DOHH2 (cell line): Measurements from ENCODE around the gene JARID2.

Source experiments
- H3F3A ChIP-seq: fragments of 200-600 bp; sonication (generic), shearing (Covaris generic); 2 replicates; pipeline ENCODE4 v1.6.0; 2016; ENCODE audit warnings: antibody characterized with exemption, mild to moderate bottlenecking; ENCODE audit not compliant: control insufficient read depth, insufficient read depth
- H3K27ac ChIP-seq: fragments of 200-600 bp; sonication (generic); 2 replicates; pipeline ENCODE4 v1.5.1; 2014; ENCODE audit warnings: low read depth, mild to moderate bottlenecking, low read length, moderate library complexity
- H3K27me3 ChIP-seq: fragments of 200-600 bp; sonication (generic); 2 replicates; pipeline ENCODE4 v1.6.1; 2014; ENCODE audit warnings: mild to moderate bottlenecking, low read length, mixed read lengths; ENCODE audit not compliant: control insufficient read depth
- H3K36me3 ChIP-seq: fragments of 200-600 bp; sonication (generic); 2 replicates; pipeline ENCODE4 v1.6.1; 2014; ENCODE audit warnings: mild to moderate bottlenecking, low read length, moderate library complexity, mixed read lengths; ENCODE audit not compliant: control insufficient read depth
- H3K4me1 ChIP-seq: fragments of 200-600 bp; sonication (generic); 2 replicates; pipeline ENCODE4 v1.6.1; 2014; ENCODE audit warnings: mild to moderate bottlenecking, low read length, mixed read lengths; ENCODE audit not compliant: control insufficient read depth
- H3K4me2 ChIP-seq: fragments of 200-600 bp; sonication (generic); 2 replicates; pipeline ENCODE4 v1.6.0; 2014; ENCODE audit warnings: mild to moderate bottlenecking, low read length, moderate library complexity
- H3K4me3 ChIP-seq: fragments of 200-600 bp; sonication (generic); 2 replicates; pipeline ENCODE4 v1.5.1; 2014; ENCODE audit warnings: mild to moderate bottlenecking, low read length, mixed read lengths
- H3K79me2 ChIP-seq: fragments of 200-600 bp; sonication (generic); 2 replicates; pipeline ENCODE4 v1.6.1; 2014; ENCODE audit warnings: mild to moderate bottlenecking, low read length, mixed read lengths; ENCODE audit not compliant: control insufficient read depth
- H3K9me2 ChIP-seq: fragments of 200-600 bp; sonication (generic); replicated peaks from 2 replicates; pipeline ENCODE4 v1.6.1; 2014; ENCODE audit warnings: mild to moderate bottlenecking, low read length, mixed read lengths; ENCODE audit not compliant: control insufficient read depth
- H3K9me3 ChIP-seq: fragments of 200-600 bp; sonication (generic); 2 replicates; pipeline ENCODE4 v1.6.1; 2014; ENCODE audit warnings: antibody characterized with exemption, low read length, mixed read lengths; ENCODE audit not compliant: control insufficient read depth, insufficient read depth
- H4K20me1 ChIP-seq: fragments of 200-600 bp; sonication (generic); 2 replicates; pipeline ENCODE4 v1.6.0; 2014; ENCODE audit warnings: low read depth, mild to moderate bottlenecking, antibody characterized with exemption, low read length, moderate library complexity; ENCODE audit not compliant: control insufficient read depth, insufficient read depth
- EZH2phosphoT487 ChIP-seq: fragments of 200-600 bp; sonication (generic); IDR thresholded peaks from 2 replicates; pipeline ENCODE4 v1.6.1; 2017; ENCODE audit warnings: borderline replicate concordance, mild to moderate bottlenecking, antibody characterized with exemption, low read length, moderate library complexity, mixed read lengths
- TF ChIP-seq, protein P1 (sequence below): fragments of 200-600 bp; sonication (generic); IDR thresholded peaks from one replicate; pipeline ENCODE4 v1.5.1; 2014; ENCODE audit warnings: antibody characterized with exemption, mild to moderate bottlenecking, low read depth, low read length; ENCODE audit not compliant: poor library complexity, severe bottlenecking

Gene JARID2

DNA sequence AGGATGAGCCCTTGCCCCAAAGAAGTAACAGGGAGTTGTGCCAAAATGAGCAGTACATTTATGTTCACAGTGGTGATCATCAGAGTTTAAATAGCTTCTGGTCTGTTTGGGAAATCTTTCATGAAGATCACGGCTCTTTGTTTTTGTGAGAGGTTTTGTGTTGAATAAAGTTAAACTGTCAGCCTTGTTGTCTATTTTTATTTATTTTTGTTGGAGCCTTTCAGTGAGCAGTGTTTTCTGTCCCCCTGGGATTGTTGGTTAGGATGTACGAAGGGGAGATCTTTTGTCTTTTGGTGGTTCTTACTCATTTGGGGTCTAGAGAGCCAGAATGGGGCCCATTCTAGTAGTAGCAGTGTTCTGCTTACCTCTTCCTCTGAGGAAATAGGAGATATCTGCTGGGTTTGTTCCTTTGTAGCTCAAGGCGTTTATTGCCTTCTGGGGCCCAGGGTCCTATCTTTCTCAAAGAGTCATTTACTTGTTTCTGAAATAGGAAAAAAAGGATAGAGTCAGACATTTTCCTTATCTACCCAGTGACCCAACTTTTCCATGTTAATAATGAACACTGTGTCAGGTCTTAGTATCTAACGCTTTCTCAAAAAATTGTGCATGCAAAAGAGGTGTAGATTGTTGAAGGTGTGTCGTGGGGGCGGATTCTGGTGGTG lies 157.4 kb downstream of the JARID2 start:
- H4K20me1 ChIP-seq: no peaks in the 10 kb centered on the region; the same call in 1 of the 2 replicates
- H3K27ac ChIP-seq: no peak overlapping the region
- no peaks in the 10 kb centered on the region for H3K27me3 ChIP-seq
- H3K9me2 ChIP-seq: no peaks in the 10 kb centered on the region
- no peaks in the 10 kb centered on the region for H3K9me3 ChIP-seq
- no peaks in the 10 kb centered on the region for H3K36me3 ChIP-seq
- H3K79me2 ChIP-seq: peaks cover 7% of the 10 kb centered on the region; the same call in 1 of the 2 replicates
- H3K4me2 ChIP-seq: no peak overlapping the region
- peaks cover 11% of the 10 kb centered on the region for H3K4me1 ChIP-seq
- no peak overlapping the region for H3K4me3 ChIP-seq
- TF ChIP-seq EZH2phosphoT487: no peak
- TF ChIP-seq, protein P1, sequence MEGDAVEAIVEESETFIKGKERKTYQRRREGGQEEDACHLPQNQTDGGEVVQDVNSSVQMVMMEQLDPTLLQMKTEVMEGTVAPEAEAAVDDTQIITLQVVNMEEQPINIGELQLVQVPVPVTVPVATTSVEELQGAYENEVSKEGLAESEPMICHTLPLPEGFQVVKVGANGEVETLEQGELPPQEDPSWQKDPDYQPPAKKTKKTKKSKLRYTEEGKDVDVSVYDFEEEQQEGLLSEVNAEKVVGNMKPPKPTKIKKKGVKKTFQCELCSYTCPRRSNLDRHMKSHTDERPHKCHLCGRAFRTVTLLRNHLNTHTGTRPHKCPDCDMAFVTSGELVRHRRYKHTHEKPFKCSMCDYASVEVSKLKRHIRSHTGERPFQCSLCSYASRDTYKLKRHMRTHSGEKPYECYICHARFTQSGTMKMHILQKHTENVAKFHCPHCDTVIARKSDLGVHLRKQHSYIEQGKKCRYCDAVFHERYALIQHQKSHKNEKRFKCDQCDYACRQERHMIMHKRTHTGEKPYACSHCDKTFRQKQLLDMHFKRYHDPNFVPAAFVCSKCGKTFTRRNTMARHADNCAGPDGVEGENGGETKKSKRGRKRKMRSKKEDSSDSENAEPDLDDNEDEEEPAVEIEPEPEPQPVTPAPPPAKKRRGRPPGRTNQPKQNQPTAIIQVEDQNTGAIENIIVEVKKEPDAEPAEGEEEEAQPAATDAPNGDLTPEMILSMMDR: no peak
- no peaks in the 10 kb centered on the region for H3F3A ChIP-seq

DNA sequence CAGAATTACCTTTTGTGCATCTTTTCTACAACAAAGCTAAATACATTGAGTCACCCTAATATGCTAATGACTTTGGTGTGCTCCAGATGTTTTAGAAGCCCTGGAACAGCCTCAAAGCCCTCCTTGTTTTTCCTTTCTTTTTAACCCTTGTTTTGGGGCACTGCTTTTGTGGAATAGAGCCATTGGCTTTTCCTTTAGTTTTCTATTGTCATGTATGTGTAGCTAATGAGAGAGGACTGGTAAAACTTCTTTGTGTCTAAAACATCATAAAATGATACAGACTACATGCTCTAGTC lies 158.8 kb downstream of the JARID2 start:
- Histone ChIP-seq H3K4me2 (no peak overlapping the region), H3K27me3 (no peaks in the 10 kb centered on the region), H3K36me3 (no peaks in the 10 kb centered on the region), H3K4me1 (peaks cover 5% of the 10 kb centered on the region), H3F3A (no peaks in the 10 kb centered on the region), H3K4me3 (no peak overlapping the region), H4K20me1 (no peaks in the 10 kb centered on the region; the same call in 1 of the 2 replicates), H3K27ac (no peak overlapping the region), H3K9me2 (no peaks in the 10 kb centered on the region), H3K79me2 (peaks cover 7% of the 10 kb centered on the region; the same call in 1 of the 2 replicates), H3K9me3 (no peaks in the 10 kb centered on the region)
- TF ChIP-seq, protein P1: no peak
- TF ChIP-seq EZH2phosphoT487: no peak

DNA sequence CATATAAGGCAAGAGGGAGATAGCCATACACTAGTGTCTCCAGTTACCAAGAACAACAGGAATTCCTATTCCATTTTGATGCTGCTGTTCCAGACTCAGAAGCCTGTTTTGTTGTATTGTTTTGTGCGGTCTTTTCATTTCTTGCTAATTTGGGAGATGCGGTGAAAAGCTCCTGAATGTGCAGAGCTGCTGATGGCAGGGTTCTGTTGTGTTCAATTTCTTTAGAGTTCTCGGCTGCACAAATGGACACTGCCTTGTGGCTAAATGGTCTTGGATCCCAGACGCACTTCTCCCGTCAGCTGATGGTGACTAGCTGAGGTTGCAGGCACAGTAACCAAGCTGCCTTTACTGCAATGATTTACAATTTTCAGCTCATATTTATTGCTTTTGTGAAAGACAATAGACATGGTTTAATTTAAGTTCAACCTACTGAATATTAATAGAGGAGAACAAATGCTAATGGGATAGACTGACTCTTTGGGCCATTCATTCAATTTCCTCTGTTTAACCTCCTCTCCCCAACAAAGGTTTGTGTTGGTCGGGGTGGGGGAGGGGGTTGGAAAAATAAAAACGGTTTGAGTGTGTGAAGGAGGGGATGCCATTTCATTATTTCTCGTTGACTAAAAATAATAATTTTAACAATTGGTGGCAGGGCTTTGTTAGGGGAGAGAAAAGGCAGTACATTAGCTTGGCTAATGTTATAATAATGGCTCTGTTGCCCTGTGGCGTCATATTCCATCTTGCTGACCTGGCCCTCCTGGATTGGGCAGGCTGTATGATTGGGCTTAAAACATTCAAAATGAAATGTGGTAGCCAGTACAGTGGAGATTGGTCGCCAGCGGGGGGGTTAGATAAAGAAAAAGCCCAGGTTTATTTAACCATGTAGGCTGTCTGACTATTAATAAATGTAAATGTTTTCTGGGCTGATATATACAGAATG lies 159.5 kb downstream of the JARID2 start:
- H3K27ac ChIP-seq: no peak overlapping the region
- H3K36me3 ChIP-seq: no peaks in the 10 kb centered on the region
- H3K4me1 ChIP-seq: peaks cover 5% of the 10 kb centered on the region
- no peaks in the 10 kb centered on the region for H3K9me2 ChIP-seq
- peaks cover 7% of the 10 kb centered on the region; the same call in 1 of the 2 replicates for H3K79me2 ChIP-seq
- no peaks in the 10 kb centered on the region for H3K9me3 ChIP-seq
- TF ChIP-seq EZH2phosphoT487: no peak
- TF ChIP-seq, protein P1: no peak
- H3F3A ChIP-seq: no peaks in the 10 kb centered on the region
- no peaks in the 10 kb centered on the region for H3K27me3 ChIP-seq
- H4K20me1 ChIP-seq: no peaks in the 10 kb centered on the region; the same call in 1 of the 2 replicates
- H3K4me3 ChIP-seq: no peak overlapping the region
- H3K4me2 ChIP-seq: no peak overlapping the region
